Brain microvascular endothelial cell (primary cell): Measurements from ENCODE around the gene MATN3.

Experiments used
- DNase-seq: peaks from one replicate; pipeline ENCODE4 v3.0.0-alpha.2; 2020
- H3K27ac ChIP-seq: fragments of 250-450 bp; sonication (Bioruptor Pico); 2 replicates; pipeline ENCODE4 v1.5.1; 2020; ENCODE audit warnings: mild to moderate bottlenecking, moderate library complexity
- H3K27me3 ChIP-seq: fragments of 250-450 bp; sonication (Bioruptor Pico); replicated peaks from 2 replicates; pipeline ENCODE4 v1.5.1; 2020; ENCODE audit warnings: mild to moderate bottlenecking
- H3K36me3 ChIP-seq: fragments of 250-450 bp; sonication (Bioruptor Pico); replicated peaks from 2 replicates; pipeline ENCODE4 v1.5.1; 2020; ENCODE audit warnings: mild to moderate bottlenecking
- H3K4me3 ChIP-seq: 2 replicates; pipeline ENCODE4 v1.5.1; 2011; ENCODE audit warnings: low read depth, mild to moderate bottlenecking, control low read depth, low read length, moderate library complexity
- in situ Hi-C: cut with HindIII; loops from 2 replicates; pipeline ENCODE4 v1.10.0; 2017; ENCODE audit warnings: low sequenced_read_pairs, low pct_ligation_motif_present
- TF ChIP-seq, protein P1 (sequence below): IDR thresholded peaks from 2 replicates; pipeline ENCODE4 v1.5.1; 2011; ENCODE audit warnings: low read depth, mild to moderate bottlenecking, moderate library complexity, low read length, control low read depth, inconsistent platforms; ENCODE audit errors: missing control alignments

MATN3 gene

DNA sequence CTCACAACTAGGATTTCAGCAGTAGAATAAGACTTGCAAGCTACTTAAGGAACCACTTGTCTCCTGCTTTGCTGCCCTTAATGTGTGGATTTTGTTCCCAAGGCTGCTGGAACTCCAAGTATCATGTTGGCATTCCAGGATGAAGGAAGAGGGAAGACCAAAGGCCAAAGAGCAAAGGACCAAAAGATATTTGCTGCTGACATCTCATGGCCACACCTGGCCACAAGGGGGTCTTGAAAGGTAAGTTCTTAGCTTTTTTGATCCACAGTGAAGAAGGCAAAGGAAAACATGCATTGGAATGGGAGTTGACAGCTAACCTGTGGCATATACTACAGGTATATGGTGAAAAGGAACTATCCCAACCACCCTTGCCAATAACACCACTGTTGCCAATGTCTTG is 3.9 kb upstream of the MATN3 start:
- H3K4me3 ChIP-seq = no peak overlapping the region
- no peaks in the 10 kb centered on the region for H3K27me3 ChIP-seq
- TF ChIP-seq, protein P1, sequence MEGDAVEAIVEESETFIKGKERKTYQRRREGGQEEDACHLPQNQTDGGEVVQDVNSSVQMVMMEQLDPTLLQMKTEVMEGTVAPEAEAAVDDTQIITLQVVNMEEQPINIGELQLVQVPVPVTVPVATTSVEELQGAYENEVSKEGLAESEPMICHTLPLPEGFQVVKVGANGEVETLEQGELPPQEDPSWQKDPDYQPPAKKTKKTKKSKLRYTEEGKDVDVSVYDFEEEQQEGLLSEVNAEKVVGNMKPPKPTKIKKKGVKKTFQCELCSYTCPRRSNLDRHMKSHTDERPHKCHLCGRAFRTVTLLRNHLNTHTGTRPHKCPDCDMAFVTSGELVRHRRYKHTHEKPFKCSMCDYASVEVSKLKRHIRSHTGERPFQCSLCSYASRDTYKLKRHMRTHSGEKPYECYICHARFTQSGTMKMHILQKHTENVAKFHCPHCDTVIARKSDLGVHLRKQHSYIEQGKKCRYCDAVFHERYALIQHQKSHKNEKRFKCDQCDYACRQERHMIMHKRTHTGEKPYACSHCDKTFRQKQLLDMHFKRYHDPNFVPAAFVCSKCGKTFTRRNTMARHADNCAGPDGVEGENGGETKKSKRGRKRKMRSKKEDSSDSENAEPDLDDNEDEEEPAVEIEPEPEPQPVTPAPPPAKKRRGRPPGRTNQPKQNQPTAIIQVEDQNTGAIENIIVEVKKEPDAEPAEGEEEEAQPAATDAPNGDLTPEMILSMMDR = no peak
- no peak for DNase-seq
- no peak overlapping the region for H3K27ac ChIP-seq
- no peaks in the 10 kb centered on the region for H3K36me3 ChIP-seq
- in situ Hi-C loops = no loop called here

DNA sequence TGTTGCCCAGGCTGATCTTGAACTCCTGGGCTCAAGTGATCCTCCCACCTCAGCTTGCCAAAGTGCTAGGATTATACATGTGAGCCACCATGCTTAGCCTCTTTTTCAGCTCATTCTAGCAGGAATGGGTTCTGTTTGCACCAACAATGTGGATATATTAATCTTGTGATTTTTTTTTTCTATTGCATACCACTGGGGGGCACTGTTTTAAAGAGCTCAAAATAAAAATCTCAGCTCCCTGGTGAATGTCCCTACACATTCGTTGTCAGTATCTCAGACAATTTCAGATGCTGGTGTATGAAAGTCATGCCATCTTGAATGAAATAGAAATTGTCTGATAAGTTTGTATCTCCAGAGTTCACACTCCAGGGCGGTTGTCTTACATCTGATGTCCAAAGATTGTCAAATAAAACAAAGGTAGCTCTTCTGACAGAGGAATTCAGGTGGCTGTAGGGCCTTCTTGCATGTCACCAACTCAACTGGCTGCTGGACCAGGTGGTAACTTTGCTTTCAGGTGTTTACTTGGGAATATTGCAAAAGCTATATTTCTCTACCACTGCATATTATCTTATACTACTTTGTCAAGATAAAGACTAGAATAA is 3.1 kb upstream of the MATN3 start:
- in situ Hi-C loops = no loop called here
- TF ChIP-seq, protein P1 = peak; percentile 40
- Histone ChIP-seq H3K27me3 (no peaks in the 10 kb centered on the region), H3K27ac (no peak overlapping the region), H3K4me3 (no peak overlapping the region), H3K36me3 (no peaks in the 10 kb centered on the region)
- peak; percentile 12 for DNase-seq

DNA sequence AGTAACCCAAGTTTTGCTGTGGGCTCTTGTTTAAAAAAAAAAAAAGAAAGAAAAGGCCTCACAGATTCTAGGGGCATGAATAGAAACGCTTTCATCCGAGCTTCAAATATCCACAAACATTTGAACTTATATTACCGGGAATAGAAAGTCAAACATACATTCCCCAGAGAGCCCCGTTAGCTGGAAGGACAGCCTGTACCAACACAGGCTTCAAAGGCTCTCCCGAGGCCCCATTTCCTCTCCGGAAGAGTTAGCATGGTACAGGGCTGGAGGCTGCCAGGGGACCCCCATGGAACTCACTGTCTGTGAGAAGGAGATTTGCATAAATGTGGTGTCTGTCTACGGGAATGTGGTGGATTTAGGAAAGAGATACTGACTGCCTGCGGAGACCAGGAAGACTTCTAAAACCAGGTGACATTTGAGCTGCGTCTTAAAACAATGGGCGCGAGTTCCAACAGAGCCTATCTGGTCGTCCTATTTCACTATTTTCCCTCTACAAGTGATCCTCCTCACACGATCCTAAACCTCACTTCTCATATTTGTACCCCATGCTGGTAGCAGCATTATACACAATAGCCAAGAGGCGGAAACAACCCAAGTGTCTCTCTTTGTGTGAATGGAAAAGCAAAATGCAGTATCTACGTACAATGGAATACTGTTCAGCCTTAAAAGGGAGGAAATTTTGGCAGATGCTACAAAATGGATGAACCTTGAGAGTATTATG is 820 bp upstream of the MATN3 start:
- H3K27ac ChIP-seq = no peak overlapping the region
- DNase-seq = no peak
- no peaks in the 10 kb centered on the region for H3K27me3 ChIP-seq
- peak overlapping the region; percentile 55 for H3K4me3 ChIP-seq
- no peaks in the 10 kb centered on the region for H3K36me3 ChIP-seq
- TF ChIP-seq, protein P1 = no peak
- in situ Hi-C loops = no loop called here

DNA sequence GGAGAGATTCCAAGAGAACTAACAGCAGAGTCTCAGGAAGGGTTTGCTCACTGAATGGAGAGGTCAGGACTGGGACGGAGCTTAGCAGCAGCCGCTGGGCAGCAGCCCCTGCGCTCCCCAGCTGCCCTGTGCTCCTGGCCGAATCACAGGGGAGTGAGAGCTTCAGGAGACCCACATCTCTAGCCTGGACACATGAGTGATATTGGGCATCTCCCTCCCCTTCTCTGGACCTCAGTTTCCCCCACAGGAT is 511 bp downstream of the MATN3 start:
- Histone ChIP-seq H3K4me3 (peak overlapping the region; percentile 55), H3K27ac (no peak overlapping the region), H3K36me3 (no peaks in the 10 kb centered on the region), H3K27me3 (no peaks in the 10 kb centered on the region)
- TF ChIP-seq, protein P1 = no peak
- no peak for DNase-seq
- in situ Hi-C loops = no loop called here

DNA sequence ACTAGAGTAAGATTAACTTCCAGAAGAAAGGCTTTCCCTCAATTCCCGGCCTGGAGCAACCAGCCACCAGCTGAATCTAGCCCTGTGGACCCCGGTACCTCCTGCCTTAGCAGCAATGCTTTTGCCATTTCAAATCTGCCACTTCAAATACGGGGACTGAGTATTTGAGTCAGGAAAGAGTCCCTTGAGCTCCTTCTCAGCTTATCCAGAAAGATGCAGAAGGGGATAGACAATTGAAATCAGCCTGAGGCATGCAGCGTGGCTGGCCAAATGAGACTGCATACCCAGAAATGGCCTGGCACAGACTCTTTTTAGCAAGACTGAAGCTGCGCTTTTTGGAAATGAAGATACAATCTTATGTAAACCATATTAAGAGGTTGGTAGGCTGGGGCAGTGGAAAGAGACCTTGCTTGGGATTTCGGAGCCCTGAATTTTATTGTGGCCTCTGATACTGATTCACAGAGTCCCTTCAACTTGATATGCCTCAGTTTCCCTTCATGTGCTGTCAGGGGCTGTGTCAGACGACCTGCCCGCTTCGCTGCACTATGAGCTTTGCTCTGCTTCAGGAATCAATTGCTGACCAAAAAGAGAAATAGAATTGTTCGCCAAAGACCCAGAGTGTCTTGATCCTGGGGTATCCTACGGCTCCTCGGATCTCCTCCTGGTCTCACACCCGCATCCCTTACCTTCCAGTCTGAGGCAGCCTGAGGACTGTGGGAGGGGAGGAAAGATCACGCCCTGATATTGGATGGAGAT is 1.0 kb downstream of the MATN3 start:
- Histone ChIP-seq H3K27me3 (no peaks in the 10 kb centered on the region), H3K4me3 (no peak overlapping the region), H3K36me3 (no peaks in the 10 kb centered on the region), H3K27ac (no peak overlapping the region)
- in situ Hi-C loops = no loop called here
- no peak for DNase-seq
- TF ChIP-seq, protein P1 = no peak
